ENCODE measurements around the gene OGDH. TPM values are rescaled to one million over a fixed set of nuclear protein-coding genes. Genes with fewer than 3 reads are reported as not detected.

OGDH gene
- total and polyA plus RNA-seq, 2 of the 4 experiments (the other 2 are of a cell fraction): 47.4 to 56.5 TPM

DNA sequence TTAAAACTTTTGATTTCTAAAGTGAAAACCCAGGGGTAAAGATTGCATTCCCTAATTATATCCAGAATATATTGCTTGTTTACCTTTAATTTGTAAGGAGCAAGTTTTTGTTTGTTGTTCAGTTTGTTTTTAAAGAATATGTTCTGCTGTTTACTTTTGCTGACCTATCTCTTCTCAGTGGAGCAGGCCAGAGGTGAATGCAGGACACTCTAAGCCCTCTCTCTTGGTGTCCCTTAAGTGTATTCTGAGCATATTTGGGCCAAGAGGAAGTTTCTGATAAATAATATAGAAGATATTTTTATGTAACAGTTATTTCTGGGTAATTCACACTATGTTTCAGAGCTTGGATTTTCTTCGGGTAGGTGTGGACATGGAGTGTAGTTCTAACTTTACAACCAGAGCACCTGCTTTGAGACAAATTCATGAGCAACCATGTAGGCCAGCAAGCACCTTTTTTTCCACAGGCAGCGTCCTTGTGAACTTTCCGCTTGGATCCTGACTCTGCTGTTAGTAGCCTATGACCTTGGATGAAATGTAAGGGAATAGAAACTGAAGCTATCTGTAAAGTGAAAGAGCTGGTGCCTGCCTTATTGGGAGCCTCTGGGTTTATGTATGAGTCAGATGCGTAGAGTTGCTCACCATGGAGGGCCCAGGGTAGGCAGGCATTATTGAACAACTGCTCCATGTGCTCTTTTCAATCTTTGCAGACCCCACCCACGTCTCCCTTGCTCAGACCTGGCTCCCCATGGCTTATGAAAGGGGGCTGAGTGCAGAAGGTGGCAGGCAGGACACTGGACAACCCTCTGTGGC, 16.1 kb downstream of the OGDH start:
- no peaks in the 10 kb centered on the region for H3K27me3 ChIP-seq (ENCODE audit: control insufficient read depth, insufficient read depth, low read length)
- WGBS, 2 experiments (ENCODE audit: extremely low coverage in 2 of 2, insufficient read length in 1 of 2): 70% methylated on average over 2 of the region's 5 CpGs; no CpG with 5 or more reads in 1 of the 2 experiments
- H3K4me1 ChIP-seq (ENCODE audit: control insufficient read depth, insufficient read depth, low read length): peaks cover 8% of the 10 kb centered on the region
- peaks cover 16% of the 10 kb centered on the region for H3K36me3 ChIP-seq (ENCODE audit: control insufficient read depth, insufficient read depth, low read length)
- H2AK9ac ChIP-seq (replicated peaks; ENCODE audit: low read depth, low read length, poor library complexity): peak overlapping the region; percentile 29
- no peak overlapping the region for H2BK5ac ChIP-seq (ENCODE audit: low read depth, low read length, poor library complexity, severe bottlenecking)
- no peak overlapping the region for H4K8ac ChIP-seq (ENCODE audit: low read depth in 2 of 2, low read length in 2 of 2)
- H2BK15ac ChIP-seq (ENCODE audit: low read depth, low read length): no peak overlapping the region
- no peaks in the 10 kb centered on the region for H3K9me3 ChIP-seq (ENCODE audit: control insufficient read depth, insufficient read depth, low read length)
- no peak overlapping the region for H3K14ac ChIP-seq (replicated peaks; ENCODE audit: low read depth, low read length)
- peak overlapping the region; percentile 68 for H3K4me2 ChIP-seq (ENCODE audit: low read depth, low read length)
- H3K4ac ChIP-seq (ENCODE audit: low read depth, low read length): peak overlapping the region; percentile 41; the same call in 1 of the 2 replicates
- no peak overlapping the region for H3K9ac ChIP-seq (ENCODE audit: low read depth, low read length)
- H3K27ac ChIP-seq (ENCODE audit: insufficient read depth, low read length): no peak overlapping the region
- no peak overlapping the region for H3K56ac ChIP-seq (ENCODE audit: extremely low read depth, insufficient read depth, low read length)
- peak overlapping the region; percentile 11 for H2AFZ ChIP-seq (replicated peaks; ENCODE audit: low read length, poor library complexity)
- H3K18ac ChIP-seq (ENCODE audit: low read depth, low read length): no peak overlapping the region
- BruUV-seq (replicated peaks): no TSS peak
- in situ Hi-C loops (cut with MboI; ENCODE audit: low sequenced_read_pairs): no loop called here
- H3K9me1 ChIP-seq (ENCODE audit: insufficient read depth, low read length): peaks cover 12% of the 10 kb centered on the region
- ATAC-seq (ENCODE audit: low read depth): peak; percentile 90
- ChIA-PET CTCF (interaction anchor here (0.6 kb wide), 1 partner anchor 15 kb away, joined by 3 read pairs; no protein-coding TSS in a partner anchor), POLR2A (ENCODE audit: unreplicated experiment) (no interaction called here)
- peak overlapping the region; percentile 38; the same call in 1 of the 2 replicates for H4K91ac ChIP-seq (ENCODE audit: insufficient read depth, low read depth, low read length)
- TF ChIP-seq CEBPB (IDR thresholded peaks at IDR 0.05; ENCODE audit: low read depth, low read length): no peak
- 0 out of 2 replicates have a peak, but pooled peaks have one; percentile 5 for TF ChIP-seq FOS (IDR thresholded peaks at IDR 0.05; ENCODE audit: low read depth, low read length)
- no peak for TF ChIP-seq SMC3 (IDR thresholded peaks at IDR 0.05; ENCODE audit: low read depth, low read length)
- H3K79me1 ChIP-seq (ENCODE audit: low read depth in 1 of 2, low read length in 2 of 2): peaks cover 41 to 73% of the 10 kb centered on the region in 2 experiments
- no peak overlapping the region for H3K4me3 ChIP-seq (ENCODE audit: insufficient read depth, low read depth, low read length)
- H2BK120ac ChIP-seq (ENCODE audit: low read depth, low read length): no peak overlapping the region
- H3K23ac ChIP-seq (ENCODE audit: low read depth, low read length): peak overlapping the region; percentile 56; the same call in 1 of the 2 replicates
- H4K20me1 ChIP-seq (ENCODE audit: insufficient read depth, low read length): peaks cover 11% of the 10 kb centered on the region
- DNase-seq: peak; percentile 59
- H2AK5ac ChIP-seq (ENCODE audit: low read depth, low read length): peak overlapping the region; percentile 71; the same call in 1 of the 2 replicates
- H4K5ac ChIP-seq (ENCODE audit: low read depth, low read length): no peak overlapping the region
- no peak overlapping the region for H2BK20ac ChIP-seq (ENCODE audit: low read depth, low read length)
- intact Hi-C loops (cut with micrococcal nuclease): no loop called here
- dilution Hi-C loops (cut with HindIII; ENCODE audit: low sequenced_read_pairs, unreplicated experiment): no loop called here

All from IMR-90 (cell line).